Naive thymus-derived CD8-positive, alpha-beta T cell (primary cell): ENCODE data around the gene TAF9B. TPM values are rescaled to one million over a fixed set of nuclear protein-coding genes. Genes with fewer than 3 reads are reported as not detected.
"Not testable (repeated sequence)": the region's sequence is repeated elsewhere in the genome, so short reads cannot be mapped to it uniquely, and the experiment has no call there.

Experiments used
- ATAC-seq, 2 donors: fragments of 150-1000 bp; cut with Tn5 transposase in 1 of 2; sonication (Bioruptor Pico), chemical (Tn5 transposase) in 1 of 2; 1 replicate in 1 of 2; 2 replicates in 1 of 2; pipeline ENCODE4 v1.10.0; 2021; ENCODE audit warnings: mild to moderate bottlenecking in 2 of 2, moderate library complexity in 2 of 2
- POLR2A ChIA-PET: fragments of 350-600 bp; sonication (Branson Sonifier 250); formaldehyde crosslinking; loops from one replicate; lab custom pipeline; 2021; ENCODE audit warnings: antibody characterized with exemption; lab: Charles Lee
- DNase-seq, 10 donors: peaks; one replicate each; pipeline versions ENCODE4 v3.0.0 to v3.0.0-alpha.2; 2020 to 2022
- H3K27ac Mint-ChIP-seq, 10 donors: one replicate each; pipeline ENCODE4 v1.8.0; 2020 to 2022; ENCODE audit warnings: mild to moderate bottlenecking in 10 of 10, mixed read lengths in 10 of 10, moderate library complexity in 4 of 10, inconsistent platforms in 1 of 10
- H3K27me3 Mint-ChIP-seq, 5 donors: one replicate each; pipeline ENCODE4 v1.8.0; 2021 to 2022; ENCODE audit warnings: mixed read lengths in 5 of 5
- H3K36me3 Mint-ChIP-seq, 3 donors: one replicate each; pipeline ENCODE4 v1.8.0; 2020 to 2022; ENCODE audit warnings: mixed read lengths in 3 of 3, mild to moderate bottlenecking in 2 of 3, inconsistent platforms in 1 of 3
- H3K4me1 Mint-ChIP-seq, 4 donors: one replicate each; pipeline ENCODE4 v1.8.0; 2021 to 2022; ENCODE audit warnings: mixed read lengths in 4 of 4
- H3K4me3 Mint-ChIP-seq, 10 donors: one replicate each; pipeline ENCODE4 v1.8.0; 2020 to 2022; ENCODE audit warnings: mild to moderate bottlenecking in 10 of 10, mixed read lengths in 10 of 10, moderate library complexity in 6 of 10, inconsistent platforms in 1 of 10
- H3K9me3 Mint-ChIP-seq, 9 donors: one replicate each; pipeline ENCODE4 v1.8.0; 2020 to 2022; ENCODE audit warnings: mixed read lengths in 9 of 9, mild to moderate bottlenecking in 3 of 9, inconsistent platforms in 1 of 9, moderate library complexity in 1 of 9
- polyA plus RNA-seq, 3 donors: library from polyadenylated mRNA; unstranded; fragments of 300-500 nt; fragmentation: Illumina TruSeq; gene quantifications; one replicate each; pipeline ENCODE4 v1.2.3, GENCODE V29; 2021
- total RNA-seq, 8 experiments: library from RNA in 2 of 8; stranded (reverse) in 2 of 8; gene quantifications; one replicate each; pipeline ENCODE4 v1.2.3 and lab custom pipeline; 2021 to 2026

Gene TAF9B
- total and polyA plus RNA-seq, 5 experiments from 2014 or later, result 14.7 to 21.4 (median 17.0) TPM

DNA sequence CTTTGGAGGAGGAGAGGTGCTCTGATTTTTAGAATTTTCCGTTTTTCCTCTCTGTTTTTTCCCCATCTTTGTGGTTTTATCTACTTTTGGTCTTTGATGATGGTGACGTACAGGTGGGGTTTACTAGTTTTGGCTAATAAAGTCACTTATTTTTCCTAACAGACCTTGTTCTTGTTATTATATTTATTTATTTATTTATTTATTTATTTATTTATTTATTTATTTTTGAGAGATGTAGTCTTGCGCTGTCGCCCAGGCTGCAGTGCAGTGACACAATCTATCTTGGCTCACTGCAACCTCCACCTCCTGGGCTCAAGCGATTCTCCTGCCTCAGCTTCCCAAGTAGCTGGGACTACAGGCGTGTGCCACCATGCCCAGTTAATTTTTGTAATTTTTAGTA is 58.0 kb downstream of the TAF9B start:
- POLR2A ChIA-PET, DNase-seq, H3K4me3 Mint-ChIP-seq, H3K36me3 Mint-ChIP-seq, H3K27ac Mint-ChIP-seq, H3K4me1 Mint-ChIP-seq, H3K27me3 Mint-ChIP-seq, ATAC-seq: not testable (repeated sequence)
- peaks cover 0 to 13% (median 0%) of the 10 kb centered on the region in 9 donors for H3K9me3 Mint-ChIP-seq

Other genes starting within 250 kb of the TAF9B start
- gene MAGT1, start 244.2 kb downstream of the TAF9B start, total RNA-seq, result 10 to 100 TPM; 25.9 to 35.0 TPM
- 10 to 100 TPM; 35.2 to 45.9 (median 42.2) TPM for gene MAGT1, start 244.2 kb downstream of the TAF9B start, polyA plus RNA-seq
- 100 to 1,000 TPM; 119 to 121 TPM for gene COX7B, start 240.2 kb downstream of the TAF9B start, total RNA-seq
- 100 to 1,000 TPM; 370 to 445 (median 402) TPM for gene COX7B, start 240.2 kb downstream of the TAF9B start, polyA plus RNA-seq
- gene ATP7A, start 229.0 kb downstream of the TAF9B start, total RNA-seq, result 10 to 100 TPM; 13.2 to 13.8 TPM
- gene ATP7A, start 229.0 kb downstream of the TAF9B start, polyA plus RNA-seq, result 1 to 10 TPM; 5.1 to 7.0 (median 5.8) TPM
- not detected for gene PGAM4, start 170.0 kb downstream of the TAF9B start, total RNA-seq
- gene PGAM4, start 170.0 kb downstream of the TAF9B start, polyA plus RNA-seq, result not detected
- gene PGK1, start 35.4 kb downstream of the TAF9B start, total RNA-seq, result 100 to 1,000 TPM; 205 to 213 TPM
- gene PGK1, start 35.4 kb downstream of the TAF9B start, polyA plus RNA-seq, result 100 to 1,000 TPM; 501 to 515 (median 513) TPM
- gene CYSLTR1, start 188.0 kb upstream of the TAF9B start, total RNA-seq, result 1 to 10 TPM in 1 of 2 experiments, under 1 TPM in 1; 0.80 to 1.1 TPM
- gene CYSLTR1, start 188.0 kb upstream of the TAF9B start, polyA plus RNA-seq, result under 1 TPM; 0.50 to 0.85 (median 0.73) TPM